ENCODE data around the gene PRSS12.

DNA sequence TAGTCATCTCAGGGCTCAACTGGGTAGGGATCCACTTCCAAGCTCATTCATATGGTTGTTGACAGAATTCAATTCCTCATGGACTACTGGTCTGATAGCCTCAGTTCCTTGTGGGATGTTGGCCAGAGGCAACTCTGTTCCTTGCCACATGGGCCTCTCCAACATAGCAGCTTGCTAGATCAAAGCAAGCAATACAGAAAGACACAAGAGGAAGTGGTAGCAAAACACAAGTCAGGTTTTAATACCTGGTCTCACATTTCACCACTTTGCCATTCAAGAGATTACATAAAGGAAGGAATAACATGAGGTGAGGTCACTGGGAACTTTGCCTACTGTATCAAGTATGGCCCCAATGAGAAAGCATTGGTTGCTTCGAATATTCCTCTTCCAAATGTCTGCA is 79.2 kb downstream of the PRSS12 start:
- no peak for TF ChIP-seq EZH2 (IDR thresholded peaks at IDR 0.05; ENCODE audit: borderline replicate concordance, low read depth, low read length, poor library complexity, severe bottlenecking)
- TF ChIP-seq, protein P1, sequence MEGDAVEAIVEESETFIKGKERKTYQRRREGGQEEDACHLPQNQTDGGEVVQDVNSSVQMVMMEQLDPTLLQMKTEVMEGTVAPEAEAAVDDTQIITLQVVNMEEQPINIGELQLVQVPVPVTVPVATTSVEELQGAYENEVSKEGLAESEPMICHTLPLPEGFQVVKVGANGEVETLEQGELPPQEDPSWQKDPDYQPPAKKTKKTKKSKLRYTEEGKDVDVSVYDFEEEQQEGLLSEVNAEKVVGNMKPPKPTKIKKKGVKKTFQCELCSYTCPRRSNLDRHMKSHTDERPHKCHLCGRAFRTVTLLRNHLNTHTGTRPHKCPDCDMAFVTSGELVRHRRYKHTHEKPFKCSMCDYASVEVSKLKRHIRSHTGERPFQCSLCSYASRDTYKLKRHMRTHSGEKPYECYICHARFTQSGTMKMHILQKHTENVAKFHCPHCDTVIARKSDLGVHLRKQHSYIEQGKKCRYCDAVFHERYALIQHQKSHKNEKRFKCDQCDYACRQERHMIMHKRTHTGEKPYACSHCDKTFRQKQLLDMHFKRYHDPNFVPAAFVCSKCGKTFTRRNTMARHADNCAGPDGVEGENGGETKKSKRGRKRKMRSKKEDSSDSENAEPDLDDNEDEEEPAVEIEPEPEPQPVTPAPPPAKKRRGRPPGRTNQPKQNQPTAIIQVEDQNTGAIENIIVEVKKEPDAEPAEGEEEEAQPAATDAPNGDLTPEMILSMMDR (conservative IDR thresholded peaks at IDR 0.05; ENCODE audit: low read depth, low read length): no peak

Measured in A673 (cell line).